Activated naive CD4-positive, alpha-beta T cell treated with anti-CD3 and anti-CD28 coated beads, Interleukin-2, amount 10 ng/mL, durations not matched to agents 7 days and 5 days (primary cell): ENCODE results near the gene RCOR3.
"Not testable (repeated sequence)": the region's sequence is repeated elsewhere in the genome, so short reads cannot be mapped to it uniquely, and the experiment has no call there.

Experiments
- CTCF ChIA-PET: fragments of 350-600 bp; sonication (Branson Sonifier 250); formaldehyde crosslinking; loops from one replicate; lab custom pipeline; 2021; ENCODE audit warnings: antibody characterized with exemption; lab: Charles Lee
- DNase-seq: peaks from one replicate; pipeline ENCODE4 v3.0.0-alpha.2; 2020
- H3K27ac Mint-ChIP-seq: one replicate; pipeline ENCODE4 v1.8.0; 2021; ENCODE audit warnings: mild to moderate bottlenecking, moderate library complexity, mixed read lengths
- H3K27me3 Mint-ChIP-seq: one replicate; pipeline ENCODE4 v1.8.0; 2021; ENCODE audit warnings: mild to moderate bottlenecking, mixed read lengths
- H3K36me3 Mint-ChIP-seq: one replicate; pipeline ENCODE4 v1.8.0; 2021; ENCODE audit warnings: mixed read lengths
- H3K4me1 Mint-ChIP-seq: one replicate; pipeline ENCODE4 v1.8.0; 2021; ENCODE audit warnings: mixed read lengths
- H3K4me3 Mint-ChIP-seq: one replicate; pipeline ENCODE4 v1.8.0; 2021; ENCODE audit warnings: mild to moderate bottlenecking, moderate library complexity, mixed read lengths
- H3K9me3 Mint-ChIP-seq: one replicate; pipeline ENCODE4 v1.8.0; 2021; ENCODE audit warnings: mixed read lengths

RCOR3 gene

DNA sequence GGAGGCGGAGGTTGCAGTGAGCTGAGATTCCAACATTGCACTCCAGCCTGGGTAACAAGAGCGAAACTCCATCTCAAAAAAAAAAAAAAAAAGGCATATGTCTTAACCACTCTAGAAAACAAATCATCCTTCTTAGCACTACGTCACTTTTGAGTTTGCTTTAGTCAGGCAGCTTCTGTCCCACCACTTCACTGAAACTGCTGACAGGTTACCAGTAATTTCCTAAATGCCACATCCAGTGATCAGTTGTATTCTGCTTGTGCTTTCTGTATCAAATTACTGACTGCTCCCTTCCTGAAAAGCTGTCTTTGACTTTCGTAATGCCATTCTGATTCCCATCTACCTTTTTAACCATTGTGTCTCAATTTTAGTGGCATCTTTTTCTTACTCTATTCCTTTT is 21.7 kb downstream of the RCOR3 start:
- Mint-ChIP-seq H3K36me3 (peaks cover 27% of the 10 kb centered on the region), H3K27me3 (no peaks in the 10 kb centered on the region), H3K9me3 (no peaks in the 10 kb centered on the region), H3K27ac (no peak overlapping the region), H3K4me1 (no peaks in the 10 kb centered on the region), H3K4me3 (no peak overlapping the region)
- no peak for DNase-seq
- CTCF ChIA-PET, result interaction anchor here (1.1 kb wide), 1 partner anchor 43 kb away, joined by 3 read pairs; no protein-coding TSS in a partner anchor

DNA sequence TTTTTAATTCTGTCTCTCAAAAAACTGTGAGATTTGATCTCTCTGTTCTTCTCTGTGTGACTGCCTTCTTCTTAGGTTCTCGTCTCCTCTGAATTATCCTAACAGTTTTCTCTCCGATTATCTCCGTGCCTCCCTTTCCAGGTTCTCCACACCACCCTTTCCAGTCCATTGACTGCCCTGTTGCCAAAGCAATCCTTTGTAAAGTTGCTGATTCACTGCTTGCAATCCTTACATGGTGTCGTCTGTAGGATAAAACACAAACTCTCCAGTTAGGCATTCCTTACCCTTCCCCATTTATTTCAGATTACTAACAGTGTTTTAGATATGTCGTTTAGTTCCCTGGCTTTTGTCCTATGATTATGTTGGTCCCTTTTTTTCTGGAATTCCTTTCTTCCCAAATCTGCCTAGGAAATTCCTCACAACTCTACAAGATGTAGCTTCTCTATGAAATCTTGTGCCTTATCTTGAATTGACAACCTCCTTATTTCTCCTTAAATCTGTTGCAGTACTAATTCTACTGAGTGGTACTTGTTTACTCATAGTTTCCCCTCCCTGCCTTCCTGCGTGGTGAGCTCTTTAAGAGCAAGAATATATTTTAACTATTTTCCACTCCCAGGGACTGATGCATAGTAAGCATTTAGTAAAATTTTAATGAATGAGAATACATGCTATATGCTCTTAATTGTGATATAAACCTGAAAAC is 22.3 kb downstream of the RCOR3 start:
- DNase-seq, result no peak
- Mint-ChIP-seq H3K4me3 (no peak overlapping the region), H3K9me3 (no peaks in the 10 kb centered on the region), H3K27ac (no peak overlapping the region), H3K36me3 (peaks cover 24% of the 10 kb centered on the region), H3K4me1 (no peaks in the 10 kb centered on the region), H3K27me3 (no peaks in the 10 kb centered on the region)
- CTCF ChIA-PET, result interaction anchor here (1.1 kb wide), 1 partner anchor 42 kb away, joined by 3 read pairs; no protein-coding TSS in a partner anchor

DNA sequence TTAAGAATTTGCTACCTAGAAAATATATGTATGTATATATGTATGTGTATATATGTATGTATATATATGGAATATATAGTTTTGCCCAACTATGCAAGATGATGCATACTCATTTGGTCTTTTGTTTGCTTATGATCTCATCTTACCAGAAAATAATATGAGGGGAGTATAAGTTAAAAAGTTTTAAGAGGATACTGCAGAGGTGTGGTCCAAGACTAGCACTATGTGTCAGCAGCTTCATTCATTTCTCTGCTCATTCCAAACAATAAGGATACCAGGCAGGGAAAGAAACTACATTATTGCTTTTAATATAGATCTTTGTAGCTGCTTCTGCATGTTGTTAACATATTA is 22.8 kb downstream of the RCOR3 start:
- Mint-ChIP-seq H3K9me3 (no peaks in the 10 kb centered on the region), H3K27ac (no peak overlapping the region), H3K4me3 (no peak overlapping the region), H3K36me3 (peaks cover 26% of the 10 kb centered on the region), H3K27me3 (no peaks in the 10 kb centered on the region), H3K4me1 (no peaks in the 10 kb centered on the region)
- CTCF ChIA-PET, result no interaction called here
- DNase-seq, result no peak

DNA sequence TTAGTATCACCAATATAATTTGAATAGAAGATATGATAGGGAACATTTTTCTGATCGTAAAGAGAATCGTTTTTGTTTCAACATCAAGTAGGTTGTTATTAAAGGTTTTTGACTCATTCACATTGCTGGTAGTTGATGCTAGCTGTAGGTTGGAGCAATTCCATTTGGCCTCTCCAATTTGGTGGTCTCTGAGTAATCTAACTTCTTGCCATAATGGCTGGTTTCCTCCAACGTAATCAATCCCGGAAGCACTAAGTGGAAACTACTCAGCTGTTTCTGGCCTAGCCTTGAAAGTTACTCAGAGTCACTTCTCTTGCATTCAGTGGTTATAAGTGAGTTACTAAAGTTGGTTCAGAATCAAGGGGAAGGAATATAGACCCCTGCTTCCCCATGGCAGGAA is 26.0 kb downstream of the RCOR3 start:
- H3K4me3 Mint-ChIP-seq, result no peak overlapping the region
- no peaks in the 10 kb centered on the region for H3K4me1 Mint-ChIP-seq
- no peak overlapping the region for H3K27ac Mint-ChIP-seq
- H3K27me3 Mint-ChIP-seq, result no peaks in the 10 kb centered on the region
- peaks cover 35% of the 10 kb centered on the region for H3K36me3 Mint-ChIP-seq
- no peak for DNase-seq
- CTCF ChIA-PET, result no interaction called here
- H3K9me3 Mint-ChIP-seq, result no peaks in the 10 kb centered on the region

DNA sequence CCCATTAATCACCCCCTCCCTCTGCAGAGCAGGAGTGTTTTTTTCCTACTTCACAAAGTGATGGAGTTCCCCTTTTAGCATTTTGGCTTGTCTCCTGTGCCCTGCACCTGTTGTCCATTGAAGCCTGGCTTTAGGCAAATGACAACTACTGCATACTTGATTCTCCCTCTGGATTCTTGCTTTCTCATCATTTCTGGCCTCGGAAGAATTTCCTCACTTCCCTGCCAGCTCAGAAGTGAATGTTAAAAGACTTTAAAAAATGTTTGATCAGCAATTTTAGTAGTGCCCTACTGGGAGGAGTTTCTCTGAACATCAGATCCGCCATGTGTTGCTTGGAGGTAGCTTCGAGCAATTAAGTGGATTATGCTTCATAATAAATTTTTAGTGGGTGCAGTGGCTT is 28.1 kb downstream of the RCOR3 start:
- Mint-ChIP-seq H3K36me3 (peaks cover 50% of the 10 kb centered on the region), H3K4me1 (no peaks in the 10 kb centered on the region), H3K4me3 (no peak overlapping the region), H3K27me3 (no peaks in the 10 kb centered on the region), H3K9me3 (no peaks in the 10 kb centered on the region), H3K27ac (no peak overlapping the region)
- DNase-seq, result no peak
- CTCF ChIA-PET, result no interaction called here

DNA sequence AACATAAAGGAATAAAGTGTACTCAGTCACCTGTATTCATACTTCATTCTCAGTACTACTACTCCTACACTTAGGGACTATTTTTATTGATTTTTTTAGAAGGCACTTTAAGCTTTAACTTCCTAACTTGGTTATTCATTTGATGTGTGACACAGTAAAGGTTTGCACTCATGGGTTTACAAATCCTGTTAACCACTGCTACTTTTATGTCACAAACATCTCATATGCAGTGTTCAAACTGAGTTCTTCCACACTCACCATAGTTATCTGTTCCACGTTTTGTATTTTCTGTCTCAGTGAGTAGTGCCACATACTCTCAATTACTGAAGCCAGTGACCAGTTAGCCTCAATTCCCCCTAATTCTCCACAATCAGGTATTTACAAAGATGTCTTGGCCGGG is 33.2 kb downstream of the RCOR3 start:
- no peak overlapping the region for H3K4me3 Mint-ChIP-seq
- DNase-seq, result no peak
- CTCF ChIA-PET, result no interaction called here
- H3K36me3 Mint-ChIP-seq, result peaks cover 51% of the 10 kb centered on the region
- no peaks in the 10 kb centered on the region for H3K9me3 Mint-ChIP-seq
- no peak overlapping the region for H3K27ac Mint-ChIP-seq
- no peaks in the 10 kb centered on the region for H3K27me3 Mint-ChIP-seq
- no peaks in the 10 kb centered on the region for H3K4me1 Mint-ChIP-seq

DNA sequence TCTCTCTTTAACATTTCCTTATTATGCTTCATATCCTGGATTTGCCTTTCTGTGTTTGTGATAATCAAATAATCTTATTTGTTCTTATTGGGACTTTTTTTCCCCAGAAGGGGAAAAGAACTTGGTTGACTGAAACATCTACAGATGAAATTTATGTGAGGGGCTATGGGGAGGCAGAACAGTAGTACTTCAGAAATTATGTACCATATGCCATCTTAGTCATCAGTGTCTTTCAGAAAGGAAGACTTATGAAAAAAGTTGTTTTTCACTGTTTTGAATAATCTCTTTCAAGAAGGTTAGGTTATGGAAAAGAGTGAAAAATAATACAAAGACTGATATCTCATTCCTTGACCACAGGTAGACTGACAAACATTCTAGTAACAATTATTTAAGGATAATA is 37.2 kb downstream of the RCOR3 start:
- H3K36me3 Mint-ChIP-seq, result peaks cover 51% of the 10 kb centered on the region
- no peaks in the 10 kb centered on the region for H3K4me1 Mint-ChIP-seq
- CTCF ChIA-PET, result interaction anchor here (0.9 to 1.1 kb wide), 2 partner anchors 26 to 219 kb away, joined by 3 to 4 read pairs; no protein-coding TSS in a partner anchor
- H3K9me3 Mint-ChIP-seq, result no peaks in the 10 kb centered on the region
- H3K27me3 Mint-ChIP-seq, result no peaks in the 10 kb centered on the region
- no peak overlapping the region for H3K4me3 Mint-ChIP-seq
- no peak overlapping the region for H3K27ac Mint-ChIP-seq
- no peak for DNase-seq

DNA sequence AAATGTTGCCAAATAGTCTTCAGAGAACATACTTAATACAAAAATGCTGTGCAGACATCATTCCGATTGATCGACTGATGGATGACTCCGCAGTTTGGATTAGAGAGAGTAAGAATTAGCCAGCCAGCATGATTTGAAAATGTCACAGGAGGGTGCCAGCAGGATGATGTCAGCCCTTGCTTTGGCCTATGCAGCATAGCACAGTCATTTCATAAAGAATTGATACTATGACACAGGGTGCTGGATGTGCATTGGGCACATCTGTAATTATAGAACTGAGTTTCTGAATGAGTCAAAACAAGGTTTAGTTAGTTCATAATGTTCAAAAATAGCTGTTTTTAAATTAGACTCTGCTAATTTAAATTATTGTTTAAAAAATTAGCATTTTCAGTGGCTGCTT is 45.9 kb downstream of the RCOR3 start:
- Mint-ChIP-seq H3K27ac (no peak overlapping the region), H3K27me3 (no peaks in the 10 kb centered on the region), H3K4me3 (no peak overlapping the region), H3K9me3 (no peaks in the 10 kb centered on the region), H3K36me3 (peaks cover 45% of the 10 kb centered on the region), H3K4me1 (peaks cover 6% of the 10 kb centered on the region)
- no peak for DNase-seq
- CTCF ChIA-PET, result interaction anchor here (1.1 kb wide), 1 partner anchor 8 kb away, joined by 3 read pairs; no protein-coding TSS in a partner anchor

DNA sequence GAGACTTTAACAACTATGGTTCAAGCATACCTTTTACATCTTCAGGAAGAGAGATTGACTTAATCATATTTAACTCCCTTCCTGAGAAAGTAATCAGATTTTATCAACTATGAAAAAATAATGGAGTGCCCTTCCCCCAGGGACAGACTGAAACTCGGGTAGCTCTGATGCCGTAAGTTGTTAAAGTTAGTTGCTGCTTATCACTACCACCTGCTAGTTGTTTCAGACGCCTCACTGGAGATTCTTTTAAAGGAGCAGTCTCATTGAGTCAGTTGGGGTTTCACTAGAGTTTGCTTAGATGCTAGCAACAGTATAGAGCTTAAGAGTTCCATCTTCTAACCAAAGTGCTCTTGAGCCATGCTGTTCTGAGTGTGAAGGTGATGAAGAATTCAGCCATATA is 50.5 kb downstream of the RCOR3 start:
- no peaks in the 10 kb centered on the region for H3K9me3 Mint-ChIP-seq
- no peak overlapping the region for H3K4me3 Mint-ChIP-seq
- CTCF ChIA-PET, result interaction anchor here (1.3 to 1.7 kb wide), 2 partner anchors 13 to 14 kb away, joined by 4 to 5 read pairs; no protein-coding TSS in a partner anchor
- no peak overlapping the region for H3K27ac Mint-ChIP-seq
- DNase-seq, result no peak
- peaks cover 41% of the 10 kb centered on the region for H3K36me3 Mint-ChIP-seq
- peaks cover 3% of the 10 kb centered on the region for H3K4me1 Mint-ChIP-seq
- H3K27me3 Mint-ChIP-seq, result no peaks in the 10 kb centered on the region

DNA sequence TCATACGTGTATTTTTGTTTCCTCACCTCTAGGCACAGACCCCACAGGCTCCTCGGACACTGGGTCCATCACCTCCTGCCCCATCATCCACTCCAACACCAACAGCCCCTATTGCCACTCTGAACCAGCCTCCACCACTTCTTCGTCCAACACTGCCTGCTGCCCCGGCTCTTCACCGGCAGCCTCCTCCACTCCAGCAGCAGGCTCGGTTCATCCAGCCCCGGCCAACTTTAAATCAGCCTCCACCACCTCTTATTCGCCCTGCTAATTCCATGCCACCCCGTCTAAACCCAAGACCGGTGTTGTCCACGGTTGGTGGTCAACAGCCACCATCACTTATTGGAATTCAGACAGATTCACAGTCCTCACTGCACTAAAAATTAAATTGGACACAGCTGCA is 54.2 kb downstream of the RCOR3 start:
- Mint-ChIP-seq H3K36me3 (peaks cover 29% of the 10 kb centered on the region), H3K4me1 (no peaks in the 10 kb centered on the region), H3K9me3 (no peaks in the 10 kb centered on the region), H3K4me3 (no peak overlapping the region), H3K27me3 (no peaks in the 10 kb centered on the region), H3K27ac (no peak overlapping the region)
- DNase-seq, result no peak
- CTCF ChIA-PET, result interaction anchor here (0.7 to 1.5 kb wide), 2 partner anchors 8 to 10 kb away, joined by 3 to 6 read pairs; no protein-coding TSS in a partner anchor

DNA sequence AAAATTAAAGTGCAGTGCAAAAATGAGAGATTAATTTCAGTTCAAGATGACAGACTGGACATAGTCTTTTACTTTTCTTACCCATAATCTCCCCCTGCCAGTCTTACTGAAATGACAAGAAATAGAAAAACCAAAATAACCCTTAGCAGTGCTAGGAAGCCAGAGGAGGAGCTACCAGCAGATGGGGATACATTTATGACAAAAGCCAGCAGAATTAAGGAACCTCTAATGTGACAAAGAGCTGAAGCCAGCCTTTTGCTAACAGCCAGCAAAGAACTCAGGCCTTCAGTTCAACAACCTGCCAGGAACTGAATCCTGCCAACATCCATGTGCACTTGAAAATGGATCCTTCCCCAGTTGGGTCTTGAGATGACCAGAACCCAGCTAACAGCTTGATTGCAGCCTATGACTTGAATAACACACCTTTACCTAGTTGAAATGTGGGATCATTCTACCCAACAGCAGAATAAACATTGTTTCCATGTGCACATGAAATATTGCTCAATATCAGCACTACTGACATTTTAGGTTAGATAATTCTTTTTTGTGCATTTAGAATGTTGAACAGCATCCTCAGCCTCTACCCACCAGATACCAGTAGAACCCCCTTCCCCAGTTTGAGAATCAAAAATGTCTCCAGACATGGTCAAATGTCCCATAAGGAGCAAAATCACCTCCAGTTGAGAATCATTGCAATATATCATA is 59.6 kb downstream of the RCOR3 start:
- DNase-seq, result no peak
- Mint-ChIP-seq H3K9me3 (no peaks in the 10 kb centered on the region), H3K4me1 (peaks cover 16% of the 10 kb centered on the region), H3K27ac (no peak overlapping the region), H3K36me3 (peaks cover 6% of the 10 kb centered on the region), H3K4me3 (no peak overlapping the region), H3K27me3 (no peaks in the 10 kb centered on the region)
- CTCF ChIA-PET, result interaction anchor here (0.8 to 1.2 kb wide), 2 partner anchors 9 to 195 kb away, joined by 3 read pairs; no protein-coding TSS in a partner anchor

DNA sequence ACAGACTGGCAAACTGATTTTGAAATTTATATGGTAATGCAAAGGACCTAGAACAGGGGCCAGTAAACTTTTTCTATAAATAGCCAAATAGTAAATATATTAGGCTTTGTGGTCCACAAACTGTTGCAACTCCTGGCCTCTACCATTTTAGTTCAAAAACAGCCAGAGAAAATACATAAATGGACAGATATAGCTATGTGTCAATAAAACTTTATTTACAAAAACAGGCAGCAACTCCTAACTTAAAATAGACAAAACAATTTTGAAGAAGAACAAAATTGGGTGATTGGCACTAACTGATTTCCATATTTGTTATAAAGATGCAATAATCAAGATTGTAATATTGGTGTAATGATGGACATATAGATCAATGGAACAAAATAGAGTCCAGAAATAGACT is 60.7 kb downstream of the RCOR3 start:
- Mint-ChIP-seq H3K27me3 (no peaks in the 10 kb centered on the region), H3K4me3 (no peak overlapping the region), H3K27ac (no peak overlapping the region), H3K9me3 (no peaks in the 10 kb centered on the region), H3K36me3 (peaks cover 2% of the 10 kb centered on the region), H3K4me1 (peaks cover 22% of the 10 kb centered on the region)
- CTCF ChIA-PET, result interaction anchor here (1.2 kb wide), 1 partner anchor 194 kb away, joined by 3 read pairs; no protein-coding TSS in a partner anchor
- DNase-seq, result no peak

DNA sequence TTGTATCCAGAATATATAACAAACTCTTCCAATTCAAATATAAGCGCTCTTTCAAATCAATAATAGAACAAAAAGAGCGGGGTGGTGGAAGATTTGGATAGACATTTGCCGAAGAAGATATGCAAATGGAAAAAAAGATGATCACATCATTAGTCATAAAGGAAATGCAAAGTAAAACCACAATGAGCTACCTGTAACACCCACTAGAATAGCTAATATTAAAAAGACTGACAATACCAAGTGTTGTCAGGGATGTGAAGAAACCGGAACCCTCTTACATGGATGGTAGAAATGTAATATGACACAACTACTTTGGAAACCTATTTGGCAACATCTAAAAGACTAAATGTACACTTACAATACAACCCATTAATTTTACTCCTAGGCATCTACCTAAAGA is 61.8 kb downstream of the RCOR3 start:
- Mint-ChIP-seq H3K4me1 (peaks cover 32% of the 10 kb centered on the region), H3K27ac (no peak overlapping the region), H3K4me3 (no peak overlapping the region), H3K27me3 (no peaks in the 10 kb centered on the region), H3K36me3 (peaks cover 2% of the 10 kb centered on the region), H3K9me3 (no peaks in the 10 kb centered on the region)
- no peak for DNase-seq
- CTCF ChIA-PET, result interaction anchor here (1.0 to 5.1 kb wide), 3 partner anchors 158 to 332 kb away, joined by 3 to 66 read pairs (median 4); no protein-coding TSS in a partner anchor

DNA sequence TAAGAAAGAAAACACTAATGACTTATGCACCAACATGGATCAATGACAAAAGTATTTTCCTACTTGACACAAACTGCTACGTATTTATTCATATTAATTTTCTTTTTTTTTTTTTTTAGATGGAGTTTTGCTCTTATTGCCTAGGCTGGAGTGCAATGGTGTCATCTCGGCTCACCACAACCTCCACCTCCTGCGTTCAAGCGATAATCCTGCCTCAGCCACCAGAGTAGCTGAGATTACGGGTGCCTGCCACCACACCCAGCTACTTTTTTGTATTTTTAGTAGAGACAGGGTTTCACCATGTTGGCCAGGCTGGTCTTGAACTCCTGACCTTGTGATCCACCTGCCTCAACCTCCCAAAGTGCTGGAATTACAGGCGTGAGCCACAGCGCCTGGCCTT is 62.5 kb downstream of the RCOR3 start:
- H3K36me3 Mint-ChIP-seq, H3K27me3 Mint-ChIP-seq, H3K4me3 Mint-ChIP-seq, DNase-seq, H3K9me3 Mint-ChIP-seq, H3K27ac Mint-ChIP-seq: not testable (repeated sequence)
- CTCF ChIA-PET, result interaction anchor here (1.0 to 6.0 kb wide), 5 partner anchors 26 to 332 kb away, joined by 3 to 72 read pairs (median 14); no protein-coding TSS in a partner anchor
- H3K4me1 Mint-ChIP-seq, result peaks cover 36% of the 10 kb centered on the region
